HG03159 (cell line): ENCODE data around the gene DNPH1.

Experiments used
- ATAC-seq: cut with Tn5 transposase; IDR thresholded peaks from one replicate; pipeline ENCODE4 v1.9.1; 2021; ENCODE audit warnings: mild to moderate bottlenecking, moderate library complexity; ENCODE audit not compliant: unreplicated experiment

The DNPH1 gene

GRCh38 chr6:43264599-43265145 lies 35.4 kb upstream of the DNPH1 start:
- ATAC-seq, result no peak

- ATAC-seq, result no peak
Measured at GRCh38 chr6:43263314-43264178, 34.3 kb upstream of the DNPH1 start.

GRCh38 chr6:43262780-43263313 lies 33.6 kb upstream of the DNPH1 start:
- no peak for ATAC-seq

GRCh38 chr6:43262000-43262779 lies 32.9 kb upstream of the DNPH1 start:
- ATAC-seq, result no peak

GRCh38 chr6:43261198-43261597 lies 31.9 kb upstream of the DNPH1 start:
- no peak for ATAC-seq

GRCh38 chr6:43260791-43261190 lies 31.5 kb upstream of the DNPH1 start:
- ATAC-seq, result no peak

GRCh38 chr6:43258807-43259686 lies 29.8 kb upstream of the DNPH1 start:
- ATAC-seq, result no peak

- no peak for ATAC-seq
Measured at GRCh38 chr6:43258180-43258579, 28.9 kb upstream of the DNPH1 start.

GRCh38 chr6:43257367-43258145 lies 28.3 kb upstream of the DNPH1 start:
- no peak for ATAC-seq

GRCh38 chr6:43256670-43257366 lies 27.5 kb upstream of the DNPH1 start:
- no peak for ATAC-seq

- no peak for ATAC-seq
Measured at GRCh38 chr6:43255408-43256054, 26.2 kb upstream of the DNPH1 start.

GRCh38 chr6:43254846-43255245 lies 25.6 kb upstream of the DNPH1 start:
- ATAC-seq, result no peak

- ATAC-seq, result no peak
Measured at GRCh38 chr6:43254138-43254817, 25.0 kb upstream of the DNPH1 start.

- ATAC-seq, result no peak
Measured at GRCh38 chr6:43253401-43253800, 24.1 kb upstream of the DNPH1 start.

- no peak for ATAC-seq
Measured at GRCh38 chr6:43250992-43251373, 21.7 kb upstream of the DNPH1 start.

- ATAC-seq, result no peak
Measured at GRCh38 chr6:43248791-43249190, 19.5 kb upstream of the DNPH1 start.

GRCh38 chr6:43248101-43248500 lies 18.8 kb upstream of the DNPH1 start:
- no peak for ATAC-seq
